GM12878 (cell line): ENCODE data around the gene ABHD3. TPM values are rescaled to one million over a fixed set of nuclear protein-coding genes. Genes with fewer than 3 reads are reported as not detected.

ENCODE experiments used
- ATAC-seq: fragments of 200-7000 bp; cut with Tn5 transposase; 3 replicates; pipeline ENCODE4 v1.9.1; 2020; ENCODE audit warnings: mild to moderate bottlenecking, moderate library complexity
- BruUV-seq: library from RNA; stranded (reverse); fragments of 400-500 nt; replicated peaks from 2 replicates; lab custom pipeline; 2021; lab: Mats Ljungman, UMichigan
- CTCF ChIA-PET: fragments of 300-600 bp; sonication (Branson Sonifier 250); formaldehyde crosslinking; extraction: SDS; loops from one replicate; lab custom pipeline; 2021; ENCODE audit warnings: inconsistent platforms; lab: Yijun Ruan, JAX
- POLR2A ChIA-PET: fragments of 350-600 bp; formaldehyde crosslinking; extraction: SDS; loops from one replicate; lab custom pipeline; 2021; ENCODE audit warnings: inconsistent platforms; lab: Charles Lee
- RAD21 ChIA-PET: fragments of 300-600 bp; sonication (Branson Sonifier 250); formaldehyde crosslinking; loops from one replicate; lab custom pipeline; 2023; ENCODE audit warnings: antibody characterized with exemption; ENCODE audit not compliant: unreplicated experiment; lab: Charles Lee
- SMC1A ChIA-PET: fragments of 300-600 bp; sonication (Branson Sonifier 250); formaldehyde crosslinking; loops from one replicate; lab custom pipeline; 2023; ENCODE audit not compliant: unreplicated experiment, uncharacterized antibody; lab: Charles Lee
- DNase-seq: peaks from one replicate; pipeline ENCODE4 v3.0.0-alpha.2; 2011; ENCODE audit warnings: low read depth, low spot score
- FAIRE-seq: peaks from 3 replicates; lab custom pipeline; 2011; peaks lifted over from hg19 to GRCh38; lab: Jason Lieb, UNC
- H2AFZ ChIP-seq: 2 replicates; pipeline ENCODE4 v1.6.0; 2011; ENCODE audit warnings: low read depth, low read length, control low read depth; ENCODE audit not compliant: control insufficient read depth
- H3K27ac ChIP-seq: 2 replicates; pipeline ENCODE4 v1.5.1; 2011; ENCODE audit warnings: control low read depth; ENCODE audit not compliant: control insufficient read depth, insufficient read depth
- H3K27me3 ChIP-seq, 2 experiments: replicated peaks in 1 of 2; 2 replicates each; pipeline versions ENCODE4 v1.6.0 to v1.6.1; 2011; ENCODE audit warnings: low read length in 1 of 2; ENCODE audit not compliant: control insufficient read depth in 2 of 2, insufficient read depth in 2 of 2
- H3K36me3 ChIP-seq, 2 experiments: 2 replicates each; pipeline ENCODE4 v1.5.1; 2011; ENCODE audit warnings: low read length in 1 of 2; ENCODE audit not compliant: control insufficient read depth in 2 of 2, insufficient read depth in 2 of 2
- H3K4me1 ChIP-seq: 2 replicates; pipeline ENCODE4 v1.6.1; 2011; ENCODE audit warnings: mild to moderate bottlenecking, low read length, moderate library complexity, mixed read lengths; ENCODE audit not compliant: control insufficient read depth, insufficient read depth
- H3K4me2 ChIP-seq: 2 replicates; pipeline ENCODE4 v1.6.0; 2011; ENCODE audit warnings: control low read depth; ENCODE audit not compliant: control insufficient read depth, insufficient read depth
- H3K4me3 ChIP-seq: fragments of 200-600 bp; sonication (generic); 2 replicates; pipeline ENCODE4 v1.5.1; 2016
- H3K79me2 ChIP-seq: 2 replicates; pipeline ENCODE4 v1.6.0; 2011; ENCODE audit warnings: low read length; ENCODE audit not compliant: control insufficient read depth, insufficient read depth
- H3K9ac ChIP-seq: 2 replicates; pipeline ENCODE4 v1.8.0; 2011; ENCODE audit warnings: low read length, control low read depth, mixed read lengths; ENCODE audit not compliant: control insufficient read depth, insufficient read depth
- H3K9me3 ChIP-seq: replicated peaks from 3 replicates; pipeline ENCODE4 v1.5.1; 2011; ENCODE audit warnings: mild to moderate bottlenecking, low read length; ENCODE audit not compliant: control insufficient read depth, insufficient read depth
- H4K20me1 ChIP-seq: 2 replicates; pipeline ENCODE4 v1.6.0; 2011; ENCODE audit not compliant: control insufficient read depth, insufficient read depth
- CBFB ChIP-seq: IDR thresholded peaks from 2 replicates; pipeline ENCODE4 v1.6.1; 2016; ENCODE audit warnings: antibody characterized with exemption, low read depth
- E2F8 ChIP-seq: fragments of 450-650 bp; IDR thresholded peaks from 2 replicates; pipeline ENCODE4 v1.6.1; 2018; ENCODE audit warnings: mild to moderate bottlenecking, low read depth, moderate library complexity; ENCODE audit not compliant: partially characterized antibody
- KDM1A ChIP-seq: fragments of 200-600 bp; sonication (generic); IDR thresholded peaks from 2 replicates; pipeline ENCODE4 v1.6.1; 2016; ENCODE audit warnings: borderline replicate concordance
- SMAD1 ChIP-seq: fragments of 450-650 bp; IDR thresholded peaks from 2 replicates; pipeline ENCODE4 v1.6.1; 2018; ENCODE audit warnings: mild to moderate bottlenecking, low read depth; ENCODE audit not compliant: partially characterized antibody
- TAF1 ChIP-seq: IDR thresholded peaks from 2 replicates; pipeline ENCODE4 v1.6.1; 2011; ENCODE audit warnings: mild to moderate bottlenecking, low read depth, low read length, borderline replicate concordance
- WGBS: methylation state at CpG from one replicate; pipeline ENCODE4 v1.1.6; 2016; ENCODE audit warnings: low lambda C conversion rate; ENCODE audit not compliant: insufficient replicate concordance, insufficient coverage; ENCODE audit errors: missing lambda C conversion rate; 5-methylcytosine and 5-hydroxymethylcytosine counted together
- in situ Hi-C: fragments of 300-500 bp; cut with MboI; formaldehyde crosslinking; loops from 9 replicates; pipeline ENCODE4 v1.14.3; 2018; ENCODE audit warnings: mixed read lengths
- intact Hi-C: fragments of 100-400 bp; cut with micrococcal nuclease; formaldehyde crosslinking; loops from one replicate; pipeline ENCODE4 v1.14.2; 2022; ENCODE audit not compliant: unreplicated experiment
- polyA plus RNA-seq, 11 experiments: library from polyadenylated mRNA; depleted of rRNA in 4 of 11; unstranded in 6 of 11; stranded (reverse) in 5 of 11; fragments of >200 nt; fragmentation: Nextera tagmentation in 4 of 11; fragmentation: Illumina TruSeq in 1 of 11; extraction: Ambion mirVana in 4 of 11; extraction: Trizol in 1 of 11; gene quantifications; 1 replicate in 1 of 11; 2 replicates in 10 of 11; pipeline versions ENCODE4 v1.2.1 to v1.2.3, GENCODE V29; 2011 to 2016; ENCODE audit warnings: inconsistent platforms in 2 of 11, missing spikeins in 2 of 11, low read depth in 1 of 11
- total RNA-seq, 4 experiments: library from RNA; depleted of rRNA in 3 of 4; stranded (reverse); fragments of >200 nt in 3 of 4; fragmentation: Illumina TruSeq in 1 of 4; extraction: Trizol in 1 of 4; gene quantifications; 2 replicates each; pipeline versions ENCODE4 v1.2.1 to v1.2.3, GENCODE V29; 2013 to 2021

ABHD3 gene
- total and polyA plus RNA-seq, 10 of the 15 experiments (the other 5 are each of a cell fraction or from before 2014, with no cell fraction given) = 4.9 to 49.8 (median 18.3) TPM

GRCh38 chr18:21727702-21728101 is 23.1 kb upstream of the ABHD3 start:
- H3K27me3 ChIP-seq = no peaks in the 10 kb centered on the region
- FAIRE-seq (no peak), DNase-seq (no peak)
- SMC1A ChIA-PET = no interaction called here
- intact Hi-C loops = no loop called here
- WGBS = 77% methylated on average over 2 of the region's 2 CpGs
- no peaks in the 10 kb centered on the region for H3K79me2 ChIP-seq
- RAD21 ChIA-PET = no interaction called here
- no peak overlapping the region for H2AFZ ChIP-seq
- CTCF ChIA-PET = interaction anchor here (0.9 kb wide), 1 partner anchor 9 kb away, joined by 3 read pairs; no protein-coding TSS in a partner anchor
- H3K36me3 ChIP-seq = no peaks in the 10 kb centered on the region
- POLR2A ChIA-PET = no interaction called here
- no peak overlapping the region for H3K27ac ChIP-seq
- TF ChIP-seq CBFB = no peak
- no peak for TF ChIP-seq E2F8
- TF ChIP-seq KDM1A = no peak
- no peak for TF ChIP-seq SMAD1
- no peak for TF ChIP-seq TAF1
- TF ChIP-seq, all 136 proteins: peak for 0
- H3K9ac ChIP-seq = no peak overlapping the region
- no peak overlapping the region for H3K4me3 ChIP-seq
- no peaks in the 10 kb centered on the region for H3K4me1 ChIP-seq
- H3K4me2 ChIP-seq = no peak overlapping the region
- in situ Hi-C loops = no loop called here
- H4K20me1 ChIP-seq = no peaks in the 10 kb centered on the region
- BruUV-seq = no TSS peak
- no peaks in the 10 kb centered on the region for H3K9me3 ChIP-seq
- no peak for ATAC-seq
